ENCODE results near the gene NACC2.

NACC2 gene

DNA sequence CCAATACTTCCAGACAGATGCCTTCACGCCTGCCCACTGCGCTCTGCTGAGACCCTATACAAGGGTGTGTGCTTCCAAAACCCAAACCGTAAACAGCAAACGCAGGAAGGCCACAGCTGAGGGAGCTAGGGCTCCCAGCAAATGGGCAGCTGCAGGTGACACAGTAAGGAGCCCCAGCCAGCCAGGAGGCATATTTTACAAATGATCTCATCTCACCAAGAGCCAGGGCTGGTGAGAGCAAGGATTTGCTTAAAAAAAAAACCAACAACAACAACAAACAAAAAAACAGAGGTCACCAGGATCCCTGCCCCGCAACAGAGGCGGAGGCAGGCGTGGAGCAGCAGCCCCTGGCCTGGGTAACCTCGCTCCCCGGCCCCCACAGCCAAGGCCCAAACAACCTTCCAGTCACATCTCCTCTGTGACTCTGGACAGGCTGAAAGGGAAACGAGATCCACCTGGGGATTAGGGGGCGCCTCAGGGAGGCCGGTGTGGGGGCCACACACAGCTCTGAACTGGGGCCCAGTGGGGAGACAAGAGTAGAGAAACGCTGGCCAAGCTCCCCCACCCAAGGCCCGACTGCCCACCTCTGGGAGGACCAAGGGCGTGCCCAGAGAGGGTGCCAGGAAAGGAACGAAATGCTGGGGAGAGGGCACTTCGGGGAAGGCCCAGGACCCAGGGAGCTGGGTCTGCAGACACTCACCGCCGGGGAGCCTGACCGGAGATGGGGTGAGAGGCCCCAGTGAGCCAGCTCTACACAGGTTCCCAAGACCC lies 3.3 kb downstream of the NACC2 start:
- no peak for DNase-seq

- no peak for DNase-seq
Measured at GRCh38 chr9:136090768-136091581, 4.1 kb downstream of the NACC2 start.

DNA sequence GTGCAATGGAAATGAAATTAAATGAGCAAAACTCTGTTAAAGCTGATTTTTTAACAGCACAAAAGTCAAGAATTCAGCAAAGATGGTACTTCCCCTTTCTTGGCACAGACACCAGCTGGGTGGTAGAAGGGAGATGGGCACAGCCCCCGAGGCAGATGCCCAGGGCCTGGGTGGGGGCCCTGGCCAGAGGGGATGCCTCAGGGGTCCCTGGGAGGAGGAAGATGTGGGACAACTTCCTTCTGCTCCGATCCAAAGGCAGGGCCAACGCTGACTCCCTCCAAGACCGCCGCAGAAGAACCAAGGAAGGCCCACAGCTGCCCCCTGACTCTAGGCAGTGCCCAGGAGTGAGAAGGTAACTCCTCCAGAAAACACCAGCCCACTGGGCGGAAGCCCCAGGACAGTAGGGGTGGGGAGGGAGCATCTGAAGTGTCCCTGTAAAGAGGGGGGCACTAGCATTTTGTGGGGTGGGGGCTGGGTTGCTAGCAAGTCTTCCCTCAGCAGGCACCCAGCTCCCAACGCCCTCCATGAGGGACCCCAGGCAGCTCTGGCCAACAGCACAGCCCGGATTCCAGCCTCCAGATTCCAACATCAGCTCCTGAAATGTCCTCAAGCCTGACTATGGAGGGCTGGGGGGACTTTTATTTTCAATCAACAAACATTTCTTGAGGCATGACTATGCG lies 4.9 kb downstream of the NACC2 start:
- DNase-seq = no peak

DNA sequence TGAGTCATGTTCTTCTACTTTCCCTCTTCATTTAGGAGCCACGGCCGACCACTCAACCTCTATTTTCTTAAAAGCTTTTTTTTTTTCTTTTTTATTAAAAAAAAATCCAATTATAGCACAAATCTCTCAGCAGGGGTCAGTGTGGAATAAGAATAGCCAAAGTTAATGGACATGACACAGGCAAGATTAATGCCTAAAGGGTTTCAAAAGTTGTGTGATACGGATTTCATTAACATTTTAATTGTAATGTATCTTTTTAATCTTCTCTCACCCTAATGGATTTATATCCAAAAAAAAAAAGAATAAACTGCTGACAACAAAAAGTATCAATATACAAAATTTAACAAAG lies 5.4 kb downstream of the NACC2 start:
- no peak for DNase-seq

- DNase-seq = no peak
Measured at GRCh38 chr9:136088939-136089696, 6.0 kb downstream of the NACC2 start.

- no peak for DNase-seq
Measured at GRCh38 chr9:136088481-136088938, 6.6 kb downstream of the NACC2 start.

DNA sequence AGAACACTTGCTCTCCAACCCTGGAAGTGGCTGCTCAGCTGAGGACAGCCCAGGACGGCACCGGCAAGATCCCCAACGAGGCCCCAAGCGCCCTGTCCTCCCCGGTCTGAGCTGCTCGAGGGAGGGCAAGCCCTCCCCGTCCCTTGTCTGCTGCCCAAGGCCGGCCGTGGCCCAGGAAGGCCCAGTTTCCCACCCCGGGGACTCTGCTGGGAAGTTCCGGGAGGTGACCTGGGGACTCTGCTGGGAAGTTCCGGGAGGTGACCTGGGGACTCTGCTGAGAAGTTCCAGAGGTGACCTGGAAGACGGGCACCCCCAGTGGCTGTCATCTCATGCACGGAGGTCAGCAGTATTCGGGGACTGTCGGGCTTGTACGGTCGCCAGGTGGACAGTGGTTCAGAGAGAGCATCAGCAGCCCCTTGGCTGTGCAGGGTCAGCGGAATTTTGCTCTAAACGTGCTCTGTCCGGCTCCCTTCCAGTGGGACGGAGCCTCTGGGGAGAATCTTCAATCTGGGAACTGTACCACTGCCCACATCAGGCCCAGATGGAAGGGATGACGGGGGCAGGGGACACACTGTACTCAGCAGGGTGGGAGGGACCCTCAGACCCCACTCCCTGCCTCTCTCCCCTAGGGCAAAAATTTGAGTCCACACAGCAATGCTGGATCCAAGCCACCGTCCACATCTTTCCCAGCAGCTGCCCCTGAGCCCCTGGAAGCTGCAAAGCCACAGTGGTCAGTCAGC lies 7.2 kb downstream of the NACC2 start:
- DNase-seq = no peak

DNA sequence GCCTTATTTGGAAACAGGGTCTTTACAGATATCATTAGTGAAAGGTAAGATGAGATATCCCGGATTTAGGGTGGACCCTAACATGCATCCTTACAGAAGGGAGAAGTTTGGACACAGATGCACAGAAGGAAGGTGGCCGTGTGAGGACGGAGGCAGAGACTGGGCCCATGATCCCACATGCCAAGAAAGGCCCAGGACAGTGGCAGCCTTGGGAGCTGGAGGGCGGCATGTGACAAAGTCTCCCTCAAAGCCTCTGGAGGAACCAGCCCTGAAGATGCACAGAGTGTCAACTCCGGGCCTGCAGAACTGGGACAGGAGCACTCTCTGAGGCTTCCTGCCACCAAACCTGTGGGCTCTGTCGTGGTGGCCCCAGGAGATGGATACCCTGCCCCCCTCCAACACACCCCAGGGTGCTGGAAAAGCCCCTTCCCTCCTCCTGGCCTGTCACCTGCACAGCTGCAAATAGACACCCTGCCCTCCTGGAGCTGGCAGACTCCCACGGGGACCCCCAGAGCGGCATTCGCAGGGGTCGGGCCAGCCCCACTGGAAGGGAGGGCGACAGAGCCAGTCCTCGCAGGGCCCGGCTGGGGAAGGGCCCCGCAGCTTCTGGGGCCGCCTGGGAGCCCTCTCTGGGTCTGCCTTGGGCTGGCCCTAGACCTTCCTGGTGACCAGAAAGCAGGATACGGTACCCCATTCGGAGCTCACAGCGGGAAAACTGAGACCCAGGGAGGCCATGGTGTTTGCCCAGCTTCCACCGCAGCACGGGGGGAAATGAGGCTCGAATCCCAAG lies 7.9 kb downstream of the NACC2 start:
- DNase-seq = no peak

DNA sequence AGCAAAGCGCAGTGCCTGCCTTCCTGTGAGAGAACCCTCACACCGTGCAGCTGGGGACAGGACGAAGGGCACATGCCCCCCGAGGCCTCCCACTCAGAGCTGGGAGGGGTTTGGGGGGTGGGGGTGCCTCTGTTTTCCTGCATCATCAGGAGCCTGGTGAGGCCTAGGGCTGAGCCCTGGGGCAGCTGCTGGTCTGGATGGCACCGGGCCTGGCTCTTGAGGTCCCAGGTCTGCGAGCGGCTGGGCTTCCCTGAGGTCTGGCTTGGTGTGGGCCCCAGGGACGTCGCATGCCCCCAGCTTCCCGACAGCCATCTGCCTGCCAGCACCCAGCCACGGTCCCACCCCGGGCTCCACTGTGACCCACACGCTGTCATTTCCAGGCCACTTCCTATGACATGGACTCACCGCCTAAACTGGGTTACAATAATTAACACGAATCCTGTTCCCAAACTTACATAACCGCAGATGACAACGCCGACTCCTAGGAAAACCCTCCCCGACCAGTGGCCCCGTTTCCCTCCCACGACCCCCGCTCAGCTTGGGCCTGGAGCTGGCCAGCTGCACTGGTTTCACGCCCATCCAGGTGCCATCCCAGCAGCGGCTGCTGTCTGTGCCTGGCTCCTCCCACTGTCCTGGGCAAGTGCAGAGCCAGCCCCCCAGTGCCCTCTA lies 8.7 kb downstream of the NACC2 start:
- no peak for DNase-seq

DNA sequence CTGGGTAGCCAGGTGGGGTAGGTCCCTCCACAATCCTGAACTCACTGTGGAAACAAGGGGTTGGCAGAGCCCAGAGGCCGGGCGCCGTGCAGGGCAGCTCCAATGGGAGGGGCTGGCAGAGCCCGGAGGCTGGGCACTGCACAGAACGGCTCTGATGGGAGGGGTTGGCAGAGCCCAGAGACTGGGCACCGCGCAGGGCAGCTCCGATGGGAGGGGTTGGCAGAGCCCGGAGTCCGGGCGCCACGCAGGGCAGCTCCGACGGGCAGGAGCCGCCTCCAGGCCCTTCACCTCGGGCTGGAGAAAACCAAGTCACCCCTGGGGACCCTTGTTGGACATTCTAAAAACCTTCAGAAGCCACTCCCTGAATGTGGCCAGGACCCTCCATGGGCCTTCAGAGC lies 9.3 kb downstream of the NACC2 start:
- no peak for DNase-seq

- DNase-seq = no peak
Measured at GRCh38 chr9:136084063-136084944, 10.8 kb downstream of the NACC2 start.

- no peak for DNase-seq
Measured at GRCh38 chr9:136083558-136084062, 11.5 kb downstream of the NACC2 start.

GRCh38 chr9:136082496-136083361 lies 12.4 kb downstream of the NACC2 start:
- DNase-seq = no peak

DNA sequence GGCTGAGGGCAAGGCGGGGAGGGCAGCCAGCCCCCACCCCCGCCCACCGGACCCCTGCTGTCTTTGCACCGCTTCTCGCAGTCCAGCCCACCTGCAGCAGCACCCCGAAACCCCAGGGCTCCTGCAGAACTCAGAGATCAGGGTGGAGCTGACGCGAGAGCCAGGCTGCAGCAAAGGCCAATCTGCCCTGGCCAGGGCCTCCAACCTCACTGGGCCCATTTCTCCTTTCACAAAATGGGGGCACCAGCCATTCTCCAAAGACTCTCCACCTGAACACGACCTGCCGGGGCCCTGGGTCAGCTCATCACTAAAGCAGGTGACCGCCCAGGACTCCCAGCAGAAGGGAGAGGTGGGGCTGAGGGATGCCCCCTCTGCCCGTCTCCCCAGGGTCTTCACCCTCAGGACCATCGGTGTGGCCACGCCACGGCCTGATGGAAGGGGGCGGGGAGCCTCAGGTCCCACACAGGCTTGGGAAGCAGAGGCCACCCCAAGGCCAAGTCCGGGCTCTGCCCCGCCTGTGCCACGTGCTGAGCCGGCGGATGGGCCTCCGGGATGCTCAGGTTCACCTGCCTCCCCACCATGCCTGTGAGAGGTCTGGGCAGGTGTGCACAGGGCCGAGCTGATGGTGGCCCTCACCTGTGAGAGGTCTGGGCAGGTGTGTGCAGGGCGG lies 13.1 kb downstream of the NACC2 start:
- DNase-seq = no peak

- no peak for DNase-seq
Measured at GRCh38 chr9:136081113-136081825, 13.8 kb downstream of the NACC2 start.

DNA sequence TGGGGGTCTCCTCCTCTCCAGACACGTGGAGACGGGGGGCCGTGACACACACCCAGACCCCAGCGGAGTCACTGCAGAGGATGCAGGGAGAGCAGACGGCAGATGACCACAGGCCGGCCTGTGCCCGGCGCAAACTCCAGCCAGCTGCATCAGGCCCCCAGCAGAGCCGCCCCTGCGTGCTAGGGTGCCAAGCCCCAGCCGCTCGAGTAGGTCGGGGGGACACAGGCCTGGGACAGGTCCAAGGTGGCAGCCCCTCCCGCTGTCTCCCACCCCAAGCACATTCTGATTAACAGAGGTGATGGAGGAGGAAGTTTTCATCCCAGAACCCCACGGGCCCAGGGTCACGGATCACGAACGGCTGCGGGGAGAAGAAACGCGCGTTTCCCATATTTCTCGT lies 14.4 kb downstream of the NACC2 start:
- no peak for DNase-seq

DNA sequence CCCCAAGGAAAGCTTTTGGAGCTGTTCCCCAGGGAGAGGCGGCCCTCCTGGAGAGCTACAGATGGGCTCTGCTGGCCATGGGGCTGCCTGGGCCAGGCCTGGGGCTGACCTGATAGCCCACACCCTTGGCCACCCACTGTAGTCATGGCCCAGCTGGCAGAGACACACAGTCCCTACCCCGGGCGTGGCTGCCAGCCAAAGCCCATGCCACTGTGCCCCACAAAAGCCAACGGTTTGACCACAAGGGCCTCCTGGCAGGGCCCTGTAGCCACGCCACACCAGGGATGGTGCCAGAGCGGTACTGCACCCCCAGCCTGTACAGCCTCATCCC lies 15.2 kb downstream of the NACC2 start:
- DNase-seq = no peak
